Spinal cord (tissue), 10 donors: ENCODE measurements around the gene TCF15. TPM values are rescaled to one million over a fixed set of nuclear protein-coding genes. Genes with fewer than 3 reads are reported as not detected.

Experiments used
- DNase-seq, 6 donors: peaks; one replicate each; pipeline versions ENCODE4 v3.0.0 to v3.0.0-alpha.2; 2013 to 2015; ENCODE audit warnings: low spot score in 6 of 6, low read depth in 4 of 6
- H3K27ac ChIP-seq: one replicate; pipeline ENCODE4 v1.5.1; 2013; ENCODE audit warnings: low read depth, low read length, control low read depth
- H3K27me3 ChIP-seq: one replicate; pipeline ENCODE4 v1.6.1; 2013; ENCODE audit warnings: low read length; ENCODE audit not compliant: control insufficient read depth, insufficient read depth
- H3K36me3 ChIP-seq: one replicate; pipeline ENCODE4 v1.6.1; 2013; ENCODE audit warnings: low read length; ENCODE audit not compliant: control insufficient read depth, insufficient read depth
- H3K4me1 ChIP-seq: one replicate; pipeline ENCODE4 v1.6.1; 2013; ENCODE audit warnings: low read length; ENCODE audit not compliant: control insufficient read depth, insufficient read depth
- H3K4me3 ChIP-seq: one replicate; pipeline ENCODE4 v1.5.1; 2013; ENCODE audit warnings: low read depth, low read length, control low read depth
- H3K9me3 ChIP-seq: one replicate; pipeline ENCODE4 v1.6.1; 2013; ENCODE audit warnings: low read length; ENCODE audit not compliant: control insufficient read depth, insufficient read depth
- WGBS: methylation state at CpG from one replicate; pipeline ENCODE4 v1.1.5; 2013; ENCODE audit warnings: missing lambda C conversion rate; ENCODE audit not compliant: insufficient coverage; 5-methylcytosine and 5-hydroxymethylcytosine counted together
- polyA plus RNA-seq, 2 donors: library from polyadenylated mRNA; unstranded; fragments of 120-200 nt; gene quantifications; one replicate each; pipeline ENCODE4 v1.2.1, GENCODE V29; 2013; ENCODE audit not compliant: insufficient read length in 2 of 2
- total RNA-seq, 2 donors: library from RNA; depleted of rRNA in 1 of 2; stranded (reverse); fragments of 120-200 nt in 1 of 2; fragments of >200 nt in 1 of 2; gene quantifications; one replicate each; pipeline versions ENCODE4 v1.2.3 to v1.2.4, GENCODE V29; 2013 to 2014
- donor health status: healthy.

Gene TCF15
- total and polyA plus RNA-seq, 4 donors: 0.40 to 1.8 (median 1.7) TPM

GRCh38 chr20:631101-631500 lies 21.0 kb upstream of the TCF15 start:
- Histone ChIP-seq H3K9me3 (no peaks in the 10 kb centered on the region), H3K4me3 (no peak overlapping the region), H3K27ac (no peak overlapping the region), H3K36me3 (no peaks in the 10 kb centered on the region), H3K27me3 (no peaks in the 10 kb centered on the region), H3K4me1 (peaks cover 24% of the 10 kb centered on the region)
- no peak for DNase-seq
- no CpG with 5 or more reads among the region's 1 CpG for WGBS

GRCh38 chr20:626579-626978 lies 16.5 kb upstream of the TCF15 start:
- no peaks in the 10 kb centered on the region for H3K9me3 ChIP-seq
- H3K27ac ChIP-seq: no peak overlapping the region
- no peak for DNase-seq
- no peaks in the 10 kb centered on the region for H3K27me3 ChIP-seq
- WGBS: 96% methylated on average over 2 of the region's 2 CpGs
- H3K4me3 ChIP-seq: no peak overlapping the region
- H3K36me3 ChIP-seq: no peaks in the 10 kb centered on the region
- H3K4me1 ChIP-seq: no peaks in the 10 kb centered on the region

- Histone ChIP-seq H3K36me3 (no peaks in the 10 kb centered on the region), H3K4me3 (no peak overlapping the region), H3K4me1 (no peaks in the 10 kb centered on the region), H3K27me3 (no peaks in the 10 kb centered on the region), H3K27ac (no peak overlapping the region), H3K9me3 (no peaks in the 10 kb centered on the region)
- no peak for DNase-seq
- WGBS: 80% methylated on average over 1 of the region's 4 CpGs
Measured at GRCh38 chr20:625360-625932, 15.3 kb upstream of the TCF15 start.

GRCh38 chr20:623704-624103 lies 13.6 kb upstream of the TCF15 start:
- Histone ChIP-seq H3K27me3 (no peaks in the 10 kb centered on the region), H3K4me3 (no peak overlapping the region), H3K9me3 (no peaks in the 10 kb centered on the region), H3K36me3 (no peaks in the 10 kb centered on the region), H3K27ac (no peak overlapping the region), H3K4me1 (no peaks in the 10 kb centered on the region)
- no peak for DNase-seq
- WGBS: no CpG with 5 or more reads among the region's 4 CpGs

GRCh38 chr20:623021-623420 lies 12.9 kb upstream of the TCF15 start:
- Histone ChIP-seq H3K36me3 (no peaks in the 10 kb centered on the region), H3K4me1 (no peaks in the 10 kb centered on the region), H3K4me3 (no peak overlapping the region), H3K9me3 (no peaks in the 10 kb centered on the region), H3K27me3 (no peaks in the 10 kb centered on the region), H3K27ac (no peak overlapping the region)
- no peak for DNase-seq
- 24% methylated on average over 4 of the region's 4 CpGs for WGBS

GRCh38 chr20:622161-622560 lies 12.1 kb upstream of the TCF15 start:
- Histone ChIP-seq H3K27me3 (no peaks in the 10 kb centered on the region), H3K36me3 (no peaks in the 10 kb centered on the region), H3K4me3 (no peak overlapping the region), H3K9me3 (no peaks in the 10 kb centered on the region), H3K4me1 (no peaks in the 10 kb centered on the region), H3K27ac (no peak overlapping the region)
- DNase-seq: no peak
- WGBS: 77% methylated on average over 5 of the region's 7 CpGs

- Histone ChIP-seq H3K9me3 (no peaks in the 10 kb centered on the region), H3K27ac (no peak overlapping the region), H3K4me3 (no peak overlapping the region), H3K36me3 (no peaks in the 10 kb centered on the region), H3K27me3 (no peaks in the 10 kb centered on the region), H3K4me1 (no peaks in the 10 kb centered on the region)
- no peak for DNase-seq
- WGBS: 43% methylated on average over 5 of the region's 5 CpGs
Measured at GRCh38 chr20:621125-621756, 11.1 kb upstream of the TCF15 start.

- H3K9me3 ChIP-seq: no peaks in the 10 kb centered on the region
- H3K4me1 ChIP-seq: no peaks in the 10 kb centered on the region
- no peaks in the 10 kb centered on the region for H3K36me3 ChIP-seq
- H3K4me3 ChIP-seq: no peak overlapping the region
- 44% methylated on average over 3 of the region's 7 CpGs for WGBS
- no peak for DNase-seq
- no peak overlapping the region for H3K27ac ChIP-seq
- no peaks in the 10 kb centered on the region for H3K27me3 ChIP-seq
Measured at GRCh38 chr20:620246-620645, 10.1 kb upstream of the TCF15 start.

- H3K27me3 ChIP-seq: no peaks in the 10 kb centered on the region
- no peak for DNase-seq
- no peaks in the 10 kb centered on the region for H3K9me3 ChIP-seq
- WGBS: 79% methylated on average over 5 of the region's 5 CpGs
- no peaks in the 10 kb centered on the region for H3K4me1 ChIP-seq
- no peaks in the 10 kb centered on the region for H3K36me3 ChIP-seq
- H3K4me3 ChIP-seq: no peak overlapping the region
- H3K27ac ChIP-seq: no peak overlapping the region
Measured at GRCh38 chr20:618980-619379, 8.9 kb upstream of the TCF15 start.

- WGBS: 84% methylated on average over 4 of the region's 4 CpGs
- Histone ChIP-seq H3K9me3 (no peaks in the 10 kb centered on the region), H3K4me3 (no peak overlapping the region), H3K36me3 (no peaks in the 10 kb centered on the region), H3K27me3 (peaks cover under 1% of the 10 kb centered on the region), H3K4me1 (no peaks in the 10 kb centered on the region), H3K27ac (no peak overlapping the region)
- no peak for DNase-seq
Measured at GRCh38 chr20:617934-618690, 8.0 kb upstream of the TCF15 start.
